Activated CD4-positive, CD25-positive, alpha-beta regulatory T cell treated with anti-CD3 and anti-CD28 coated beads, Interleukin-2, amount 50 U/mL, for 24 hours (primary cell): ENCODE data around the gene COX19.

Experiments used
- ATAC-seq, 2 donors: fragments of 150-1000 bp; cut with Tn5 transposase; one replicate each; pipeline ENCODE4 v1.10.0; 2021; ENCODE audit warnings: mild to moderate bottlenecking in 1 of 2, moderate library complexity in 1 of 2

COX19 gene, protein sequence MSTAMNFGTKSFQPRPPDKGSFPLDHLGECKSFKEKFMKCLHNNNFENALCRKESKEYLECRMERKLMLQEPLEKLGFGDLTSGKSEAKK

DNA sequence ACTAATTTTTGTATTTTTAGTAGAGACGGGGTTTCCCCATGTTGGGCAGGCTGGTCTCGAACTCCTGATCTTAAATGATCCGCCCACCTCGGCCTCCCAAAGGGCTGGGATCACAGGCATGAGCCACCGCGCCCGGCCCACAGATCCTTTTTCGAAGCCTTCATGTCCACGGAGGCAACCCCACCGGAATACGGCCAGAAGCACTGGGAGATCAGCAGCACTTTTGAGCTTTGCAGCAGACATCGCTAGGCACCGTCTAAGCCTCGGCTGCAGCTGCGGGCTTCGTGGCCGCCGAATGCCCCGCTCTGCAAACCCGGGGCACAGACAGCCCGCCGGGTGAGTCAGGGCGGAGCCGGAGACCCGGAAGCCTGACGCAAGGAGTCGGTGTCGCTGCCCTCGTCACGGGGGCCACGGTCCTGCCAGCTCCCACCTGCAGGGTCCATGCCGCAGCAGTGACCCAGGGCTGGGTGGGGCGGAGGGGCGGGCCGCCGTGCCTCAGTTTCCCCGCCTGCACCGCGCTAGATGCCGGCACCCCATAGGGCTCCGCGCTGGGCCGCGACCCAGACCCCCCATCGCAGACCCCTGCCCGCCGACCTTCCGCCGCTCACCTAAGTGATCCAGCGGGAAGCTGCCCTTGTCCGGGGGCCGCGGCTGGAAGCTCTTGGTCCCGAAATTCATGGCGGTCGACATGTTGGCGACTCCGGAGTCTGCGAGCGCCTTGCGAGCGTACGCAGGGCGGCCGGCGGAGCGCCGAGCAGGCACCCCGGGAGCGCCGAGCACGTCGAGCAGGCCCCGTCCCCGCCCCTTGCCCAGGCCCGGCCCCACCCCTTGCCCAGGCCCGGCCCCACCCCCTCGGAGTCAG lies at the start of gene COX19:
TSS of gene COX19 (minus strand) at position 730 of the 862 bp plus-strand sequence. CDS start at position 690, 40 bp downstream.
- peak; percentile 90 to 93 for ATAC-seq

DNA sequence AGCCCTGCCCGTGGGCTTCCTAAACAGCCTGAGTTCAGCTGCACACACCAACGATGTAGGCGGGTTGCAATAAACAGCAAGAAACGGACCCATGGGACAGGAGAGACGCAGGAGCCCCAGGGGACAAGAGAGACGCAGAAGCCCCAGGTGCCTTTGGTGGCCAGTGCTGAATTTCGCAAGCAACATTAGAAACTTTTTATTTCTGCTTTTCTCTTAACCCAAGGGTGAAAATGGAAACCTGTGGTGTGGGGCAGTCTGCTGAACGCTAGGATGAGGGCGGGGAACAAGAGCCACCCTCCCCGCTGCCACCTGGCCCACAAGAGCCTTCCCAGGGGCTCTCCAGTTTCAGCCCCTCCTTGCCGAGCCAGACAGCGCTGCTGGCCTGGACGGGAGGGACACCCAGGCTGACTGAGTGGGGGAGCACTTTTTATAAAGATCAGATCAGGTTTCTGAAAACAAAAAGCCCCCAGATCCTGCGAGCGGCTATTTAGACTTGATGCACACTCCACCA lies 49.0 kb upstream of the COX19 start:
- ATAC-seq: no peak

DNA sequence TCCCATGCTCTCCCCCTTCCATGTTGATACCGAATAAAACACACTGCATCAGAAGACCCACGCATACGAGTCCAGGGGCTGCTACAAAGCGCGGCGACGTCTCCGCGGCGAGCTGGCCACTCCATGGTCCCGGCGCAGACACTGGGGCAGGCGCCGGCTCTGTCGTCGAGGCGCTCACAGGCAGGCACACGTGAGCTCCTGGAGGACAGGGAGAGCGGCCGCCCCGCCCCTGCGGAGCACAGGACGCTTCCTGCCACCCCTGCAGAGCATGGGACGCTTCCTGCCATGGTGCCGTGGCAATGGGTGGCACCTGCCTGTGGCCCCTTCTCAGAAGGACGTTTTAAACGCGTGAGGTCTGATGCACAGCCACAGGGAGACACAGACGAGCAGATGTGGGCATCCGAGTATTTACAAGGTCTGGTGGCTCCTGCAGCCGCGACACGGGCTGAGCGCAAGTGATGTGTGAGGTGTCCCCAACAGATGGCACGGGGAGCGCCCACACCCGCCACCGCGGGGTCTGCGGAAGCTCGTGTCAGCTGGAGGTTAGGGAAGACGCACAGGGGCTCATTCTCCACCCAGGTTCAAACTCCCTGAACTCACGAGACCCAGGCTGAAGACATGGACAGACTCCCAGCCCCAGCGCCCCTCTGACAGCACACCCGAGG lies 47.6 kb upstream of the COX19 start:
- no peak for ATAC-seq

DNA sequence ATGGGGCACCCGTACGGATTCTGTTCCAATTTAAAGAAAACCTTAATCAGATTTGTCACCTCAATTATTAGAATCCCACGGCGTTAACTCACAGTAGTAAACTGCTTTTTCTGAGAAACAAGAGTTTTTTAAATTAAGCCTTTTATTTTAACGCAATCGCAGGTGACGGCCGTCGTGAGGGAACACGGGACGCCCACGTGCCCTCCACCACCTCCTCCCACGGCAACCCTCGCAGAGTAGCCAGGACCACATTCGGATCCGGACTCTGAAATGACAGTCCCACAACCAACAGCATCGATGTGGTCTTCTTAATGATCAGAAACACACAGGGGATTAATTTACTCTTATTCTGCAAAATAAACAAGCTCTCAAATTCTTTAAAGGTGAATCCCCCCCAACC lies 47.0 kb upstream of the COX19 start:
- ATAC-seq: no peak

DNA sequence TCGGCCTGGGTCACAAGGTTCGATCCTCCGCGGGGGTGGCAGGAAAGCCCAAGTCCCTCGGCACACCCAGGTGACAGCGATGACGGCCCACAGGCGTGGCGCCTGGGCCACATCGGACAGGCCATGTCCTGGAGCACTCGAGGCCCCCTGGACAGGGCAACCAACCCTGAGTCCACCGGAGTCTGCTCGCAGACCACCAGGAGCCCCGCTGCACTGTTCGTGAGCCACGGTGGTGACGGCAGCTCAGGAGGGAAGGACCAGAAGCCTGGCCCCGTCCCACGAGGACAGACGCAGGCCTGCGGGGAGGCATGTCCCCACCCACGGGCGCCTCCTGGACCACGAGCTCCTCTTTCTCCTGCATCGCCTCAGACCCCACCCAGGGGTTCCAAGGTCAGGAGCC lies 46.6 kb upstream of the COX19 start:
- ATAC-seq: no peak

DNA sequence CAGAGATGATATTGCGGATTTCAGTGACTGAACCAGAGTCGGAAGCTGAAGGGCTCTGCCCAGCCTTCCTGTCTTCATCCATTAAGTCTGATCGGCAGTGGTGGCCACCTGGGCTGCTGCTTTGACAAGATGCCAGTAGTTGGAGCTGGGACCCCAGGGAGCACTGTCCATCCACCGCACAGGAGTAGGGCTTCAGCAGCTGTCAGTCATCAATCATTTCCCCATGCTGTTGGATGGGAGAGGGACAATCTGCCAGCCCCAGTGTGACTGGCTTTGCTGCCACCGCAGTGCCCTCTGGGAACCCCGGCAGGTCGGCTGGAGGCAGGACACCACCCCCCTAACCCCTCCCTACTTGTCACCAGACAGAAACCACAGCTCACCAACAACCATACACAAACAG lies 46.0 kb upstream of the COX19 start:
- ATAC-seq: no peak

DNA sequence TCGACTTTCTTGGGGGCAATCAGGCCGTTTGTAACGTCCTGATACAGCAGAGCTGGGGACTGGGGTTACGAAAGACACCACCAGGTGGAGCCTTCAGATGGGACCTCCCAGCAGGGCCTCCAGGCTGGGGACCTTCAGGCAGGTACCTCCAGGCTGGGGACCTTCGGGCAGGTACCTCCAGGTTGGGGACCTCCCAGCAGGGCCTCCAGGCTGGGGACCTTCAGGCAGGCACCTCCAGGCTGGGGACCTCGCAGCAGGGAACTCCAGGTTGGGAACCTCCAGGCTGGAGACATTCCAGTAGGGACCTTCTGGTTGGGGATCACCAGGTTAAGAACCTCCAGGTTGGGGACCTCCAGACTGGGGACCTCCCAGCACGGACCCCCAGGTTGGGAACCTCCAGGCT lies 45.5 kb upstream of the COX19 start:
- no peak for ATAC-seq

DNA sequence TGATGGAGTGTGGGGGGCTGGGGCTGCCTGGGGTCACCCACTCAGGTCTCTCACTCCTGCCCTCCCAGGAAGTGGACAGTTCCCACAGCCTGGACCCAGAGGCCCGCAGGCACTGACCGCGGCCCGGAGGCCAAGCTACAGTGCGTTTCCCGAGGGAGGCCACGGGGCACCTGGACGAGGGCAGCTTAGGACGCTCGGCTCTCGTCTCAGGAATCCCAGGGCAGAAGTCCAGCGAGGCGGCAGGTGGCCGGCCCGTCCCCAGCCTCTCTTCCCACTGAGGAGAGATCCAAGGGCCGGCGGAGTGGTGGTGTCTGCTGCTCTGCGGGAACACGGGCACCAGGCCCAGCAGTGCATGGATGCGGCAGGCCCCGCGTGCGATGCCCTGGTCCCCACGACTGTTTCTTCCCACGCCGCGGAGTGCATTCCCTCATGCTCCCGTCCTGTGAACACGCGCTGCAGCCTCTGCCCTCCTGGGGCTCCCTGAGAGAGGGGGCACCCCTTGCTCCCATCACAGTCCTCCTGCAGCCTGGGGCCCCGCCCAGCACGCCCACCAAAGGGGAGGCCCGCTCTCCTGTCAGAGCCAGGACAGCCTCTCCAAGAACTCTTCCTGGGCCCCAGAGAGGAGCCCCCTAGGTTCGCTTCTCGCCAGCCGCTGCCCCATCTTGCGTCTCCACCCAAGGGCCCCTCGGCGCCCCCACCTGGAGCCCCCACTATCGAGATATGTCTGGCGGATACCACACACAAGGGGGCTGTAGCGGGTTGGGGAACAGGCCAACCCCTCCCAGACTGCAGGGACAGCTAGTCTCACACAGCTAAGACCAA lies 44.7 kb upstream of the COX19 start:
- no peak for ATAC-seq

DNA sequence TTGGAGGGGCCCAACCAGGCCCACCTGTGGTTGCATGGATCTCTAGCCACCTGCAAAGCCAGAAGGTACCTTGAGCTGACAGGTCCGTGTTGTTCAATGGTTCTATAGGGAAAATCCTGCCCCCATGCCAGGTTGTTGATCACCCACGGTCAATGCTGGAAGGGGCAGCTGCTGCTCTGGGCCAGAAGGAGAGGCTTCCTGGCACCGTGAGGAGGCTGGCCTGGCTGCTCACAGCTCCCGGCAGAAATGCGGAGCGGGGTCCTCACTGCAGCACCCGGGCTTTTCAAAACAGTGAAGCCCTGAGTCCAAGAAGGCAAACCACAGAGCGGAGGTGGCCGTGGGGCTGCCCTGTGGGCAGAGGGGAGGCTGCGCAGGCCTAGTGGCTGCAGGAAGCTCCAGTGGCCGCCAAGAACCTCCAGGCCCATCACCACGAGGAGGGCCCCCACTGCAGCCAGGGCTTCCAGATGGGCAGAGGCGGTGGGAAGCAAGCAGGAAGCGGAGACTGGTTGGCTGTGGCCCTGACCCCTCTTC lies 44.0 kb upstream of the COX19 start:
- no peak for ATAC-seq

DNA sequence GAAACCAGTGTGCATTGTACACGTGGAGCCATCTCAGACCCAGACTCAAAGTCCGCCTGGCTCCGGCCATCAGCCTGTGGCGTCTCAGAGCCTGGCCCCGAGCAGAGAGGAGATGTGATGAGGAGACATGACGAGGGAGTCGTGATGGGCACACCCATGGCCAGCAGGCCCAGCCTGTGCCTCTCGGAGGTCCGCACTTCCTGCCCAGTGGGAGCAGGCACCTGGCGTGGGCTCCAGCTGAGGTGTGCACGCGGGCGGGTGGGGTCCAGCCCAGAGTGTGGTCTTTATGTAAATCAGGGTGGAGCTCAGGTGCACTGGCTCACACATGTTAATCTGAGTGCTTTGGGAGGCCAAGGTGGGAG lies 43.0 kb upstream of the COX19 start:
- ATAC-seq: no peak

DNA sequence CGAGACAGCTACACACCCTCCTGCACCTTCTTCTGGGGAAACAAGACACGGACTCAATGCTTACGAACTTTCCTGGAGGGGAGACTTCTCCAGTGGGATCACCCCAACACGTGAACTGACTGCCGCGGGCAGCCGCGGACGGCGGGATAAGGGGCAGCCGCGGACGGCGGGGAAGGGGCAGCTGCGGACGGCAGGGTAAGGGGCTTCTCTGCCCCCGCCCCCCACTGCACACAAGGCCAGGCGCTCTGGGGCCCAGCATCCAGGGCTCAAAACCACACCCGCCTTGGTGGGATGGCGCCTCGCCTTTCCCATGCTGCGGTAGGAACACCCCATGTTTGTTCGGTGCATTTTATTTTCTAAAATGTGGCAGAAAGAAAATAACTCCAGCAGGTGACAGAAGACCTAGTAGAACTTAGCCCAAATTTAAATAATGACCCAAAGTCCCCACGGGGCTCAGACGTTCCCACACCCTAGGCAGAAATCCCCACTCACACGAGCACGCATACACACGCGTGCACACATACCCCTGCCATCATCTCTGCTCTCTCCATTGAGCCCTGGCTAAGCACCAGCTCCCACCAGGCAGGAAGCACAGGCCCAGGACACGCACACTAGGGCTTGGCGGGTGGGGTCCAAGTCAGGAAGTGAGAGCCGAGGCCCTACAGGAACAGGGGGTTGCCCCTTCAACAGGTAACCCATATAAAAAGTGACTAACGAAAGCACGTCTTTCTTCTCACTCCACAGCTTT lies 42.4 kb upstream of the COX19 start:
- ATAC-seq: no peak

DNA sequence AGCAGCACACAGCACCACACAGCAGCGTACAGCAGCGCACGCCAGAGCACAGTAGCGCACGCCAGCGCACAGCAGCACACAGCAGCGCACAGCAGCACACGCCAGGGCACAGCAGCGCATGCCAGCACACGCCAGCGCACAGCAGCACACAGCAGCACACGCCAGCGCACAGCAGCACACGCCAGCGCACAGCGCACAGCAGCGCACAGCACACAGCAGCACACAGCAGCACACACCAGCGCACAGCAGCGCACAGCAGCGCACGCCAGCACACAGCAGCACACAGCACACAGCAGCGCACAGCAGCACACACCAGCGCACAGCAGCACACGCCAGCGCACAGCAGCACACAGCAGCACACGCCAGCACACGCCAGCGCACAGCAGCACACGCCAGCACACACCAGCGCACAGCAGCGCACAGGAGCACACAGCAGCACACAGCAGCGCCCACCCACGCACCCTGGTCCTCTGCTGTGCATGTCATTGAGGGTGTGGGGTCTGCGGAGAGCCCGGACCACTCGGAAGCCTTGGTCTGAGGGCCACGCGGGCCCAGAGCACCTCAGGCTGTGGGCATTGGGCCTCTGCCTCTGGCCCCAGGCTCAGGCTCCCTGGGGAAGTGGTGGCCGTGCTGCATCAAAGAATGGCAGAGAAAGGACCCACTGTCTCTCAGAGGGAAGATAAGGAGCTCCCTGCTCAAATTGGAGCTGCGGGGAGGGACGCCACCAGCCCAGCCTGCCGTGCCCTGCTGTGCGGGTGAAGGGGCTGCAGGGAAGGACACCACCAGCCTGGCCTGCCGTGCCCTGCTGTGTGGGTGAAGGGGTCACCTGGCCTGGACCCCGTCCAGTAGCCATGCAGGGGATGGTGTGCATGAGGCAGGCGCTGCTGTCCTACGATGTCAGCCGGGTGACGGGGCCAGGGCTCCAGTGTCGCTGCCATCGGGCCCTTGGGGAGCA lies 41.5 kb upstream of the COX19 start:
- no peak for ATAC-seq

DNA sequence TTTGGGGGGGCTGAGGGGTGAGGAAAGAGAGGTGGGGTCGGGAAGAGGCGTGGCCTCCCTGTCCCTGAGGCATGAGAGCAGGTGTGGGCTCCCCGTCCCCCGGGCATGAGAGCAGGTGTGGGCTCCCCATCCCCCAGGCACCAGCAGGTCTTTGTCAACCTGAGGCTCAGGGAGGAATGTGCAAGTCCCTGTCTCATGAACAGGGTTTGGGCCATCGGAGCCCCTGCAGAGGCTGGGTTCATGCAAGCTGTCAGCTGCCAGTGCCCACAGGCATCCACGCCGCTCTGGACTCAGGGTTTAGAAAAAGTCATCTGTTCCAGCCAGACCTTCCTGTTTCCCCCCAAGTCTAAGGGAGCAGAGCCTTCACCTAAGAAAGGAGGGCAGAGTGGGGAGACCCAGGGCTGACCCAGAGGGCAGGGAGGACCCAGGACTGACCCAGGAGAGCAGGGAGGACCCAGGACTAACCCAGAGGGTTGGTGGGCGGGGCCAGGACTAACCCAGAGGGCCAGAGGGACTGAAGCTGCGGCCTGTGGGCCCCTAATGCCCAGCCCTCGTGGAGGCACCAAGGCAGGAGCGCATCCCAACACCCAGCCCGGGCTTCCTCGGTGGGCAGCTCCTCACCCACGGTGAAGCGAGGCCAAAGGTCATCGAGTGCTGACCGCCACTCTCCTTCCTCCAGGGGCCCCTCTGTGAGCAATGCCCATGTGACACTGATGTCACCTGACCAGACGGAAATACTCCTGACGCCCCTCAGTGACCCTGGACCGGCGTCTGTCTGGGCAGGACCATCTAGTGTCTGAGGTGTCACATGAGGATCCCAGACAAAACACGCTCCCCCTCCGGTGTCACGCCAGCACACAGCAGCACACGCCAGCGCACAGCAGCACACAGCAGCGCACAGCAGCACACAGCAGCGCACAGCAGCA lies 40.1 kb upstream of the COX19 start:
- no peak for ATAC-seq

DNA sequence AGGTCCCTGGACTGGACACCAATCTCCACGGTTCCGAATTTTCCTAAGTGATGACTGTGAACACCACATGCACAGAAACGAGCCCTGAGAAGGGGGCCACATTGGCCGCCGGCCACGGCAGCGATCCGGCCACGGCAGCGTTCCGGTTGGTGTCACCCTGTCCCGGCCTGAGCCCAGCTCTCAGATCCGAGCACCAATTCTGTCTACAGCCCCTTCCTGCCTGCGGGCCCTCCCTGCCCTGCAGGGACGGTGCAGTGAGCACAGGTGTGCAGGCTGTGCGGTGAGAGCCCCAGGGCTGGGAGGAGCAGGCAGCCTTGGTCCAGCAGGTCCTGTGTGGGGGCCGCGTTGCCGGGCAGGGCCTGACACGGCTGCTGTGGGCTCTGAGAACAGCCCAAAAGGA lies 39.3 kb upstream of the COX19 start:
- no peak for ATAC-seq

DNA sequence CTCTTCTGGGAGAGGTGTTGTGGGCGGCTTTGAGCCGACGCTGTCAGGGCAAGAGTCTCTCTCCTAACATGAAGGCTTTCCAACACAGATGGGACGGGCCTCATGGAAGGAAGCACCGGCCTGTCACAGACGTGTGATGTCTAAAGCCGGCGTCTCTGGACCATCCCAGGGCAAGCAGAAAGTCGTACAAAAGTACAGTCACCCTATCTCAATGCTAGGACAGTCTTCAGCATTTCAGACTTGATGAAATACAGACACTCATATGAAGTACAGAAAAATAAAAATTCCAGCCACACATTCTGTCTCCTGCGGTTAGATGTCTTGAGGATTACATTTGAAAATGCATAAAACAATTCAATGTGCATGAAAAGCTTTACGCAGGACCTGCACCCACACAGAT lies 38.2 kb upstream of the COX19 start:
- ATAC-seq: no peak

DNA sequence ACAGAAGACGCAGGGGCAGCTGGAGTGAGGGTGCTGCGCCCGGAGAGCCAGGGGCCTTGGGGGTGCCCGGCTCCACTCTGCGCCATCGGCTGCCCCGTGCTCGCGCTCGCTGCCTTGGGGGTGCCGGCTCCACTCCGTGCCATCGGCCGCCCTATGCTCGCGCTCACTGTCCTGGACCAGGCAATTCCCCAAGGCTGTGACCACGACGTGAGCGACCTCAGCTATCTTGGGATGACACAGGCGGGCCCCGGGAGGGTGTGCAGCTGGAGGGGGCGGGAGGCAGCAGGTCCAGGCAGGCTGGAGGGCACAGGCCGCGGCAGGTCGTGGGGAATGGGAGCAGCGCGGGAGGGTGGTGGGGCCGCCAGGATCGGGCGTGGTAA lies 37.4 kb upstream of the COX19 start:
- ATAC-seq: no peak

DNA sequence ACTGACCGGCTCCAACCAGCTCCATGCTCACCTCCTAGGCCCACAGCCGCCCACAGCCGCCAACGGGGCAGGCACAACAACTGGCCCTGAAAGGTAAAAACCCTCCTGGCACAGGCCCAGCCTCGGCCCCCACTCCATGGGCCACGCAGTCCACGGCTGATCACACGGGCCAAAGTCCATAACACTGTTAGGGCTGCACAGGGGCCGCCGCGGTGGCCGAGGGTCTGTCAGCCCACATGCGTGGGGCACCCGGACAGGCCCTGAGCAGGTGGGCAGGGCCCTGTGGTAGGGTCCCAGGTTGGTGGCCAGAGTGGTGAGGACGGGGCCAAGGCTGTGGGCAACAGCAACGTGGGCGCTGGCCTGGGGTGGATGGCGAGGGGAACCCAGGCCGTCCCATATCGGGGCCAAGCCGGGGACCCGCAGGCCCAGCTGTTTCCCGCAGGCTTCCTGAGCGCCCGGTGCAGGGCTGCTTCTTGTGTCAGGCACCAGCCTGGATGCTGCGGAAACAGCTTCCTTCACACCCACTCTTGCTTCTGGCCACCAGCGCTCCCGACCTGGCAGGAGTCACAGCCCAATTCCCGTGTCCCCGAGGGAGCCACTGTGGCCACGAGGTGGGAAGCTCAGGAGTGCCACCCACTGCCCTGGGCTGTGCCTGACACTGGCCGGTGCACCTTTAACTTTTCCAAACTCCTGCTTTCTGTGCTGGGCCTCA lies 36.8 kb upstream of the COX19 start:
- no peak for ATAC-seq

DNA sequence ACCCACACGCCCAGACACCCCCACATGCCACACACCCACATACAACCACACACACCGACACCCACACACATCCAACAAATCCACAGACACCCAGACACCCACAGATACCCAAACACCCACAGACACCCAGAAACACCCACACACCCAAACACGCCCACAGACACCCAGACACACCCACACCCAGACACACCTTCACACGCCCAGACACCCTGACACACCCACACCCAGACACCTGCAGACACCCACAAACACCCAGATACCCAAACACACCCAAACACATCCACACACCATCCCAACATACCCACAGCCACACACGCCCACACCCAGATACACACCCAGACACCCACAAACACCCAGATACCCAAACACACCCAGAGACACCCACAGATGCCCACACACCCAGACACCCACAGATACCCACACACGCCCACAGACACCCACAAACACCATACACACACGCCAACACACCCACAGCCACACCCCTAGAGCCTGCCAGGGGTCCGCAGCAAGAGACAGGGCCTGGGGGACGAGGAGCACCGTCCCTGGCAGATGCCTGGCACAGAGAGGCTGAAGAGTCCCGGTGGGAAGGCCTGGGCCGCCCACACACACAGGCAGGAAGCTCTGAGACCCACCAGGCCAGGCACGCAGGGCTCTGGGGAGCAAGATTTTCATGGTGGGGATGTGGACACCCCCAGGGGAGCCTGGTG lies 36.1 kb upstream of the COX19 start:
- no peak for ATAC-seq
